Activated T-cell treated with anti-CD3 and anti-CD28 coated beads, Interleukin-2, amount 50 U/mL, for 72 hours (primary cell): ENCODE results near the gene TTC9. TPM values are rescaled to one million over a fixed set of nuclear protein-coding genes. Genes with fewer than 3 reads are reported as not detected.

Source experiments
- ATAC-seq, 2 donors: fragments of 150-1000 bp; cut with Tn5 transposase; replicated peaks in 1 of 2; 2 replicates each; pipeline ENCODE4 v1.10.0; 2021; ENCODE audit warnings: moderate library complexity in 2 of 2, mild to moderate bottlenecking in 1 of 2
- DNase-seq, 2 donors: peaks; one replicate each; pipeline ENCODE4 v3.0.0; 2021 to 2022; ENCODE audit warnings: mixed read lengths in 1 of 2
- H3K27ac Mint-ChIP-seq: one replicate; pipeline ENCODE4 v1.8.0; 2022; ENCODE audit warnings: mild to moderate bottlenecking, moderate library complexity, mixed read lengths
- H3K27me3 Mint-ChIP-seq: one replicate; pipeline ENCODE4 v1.8.0; 2022; ENCODE audit warnings: low read depth, mixed read lengths
- H3K36me3 Mint-ChIP-seq, 2 donors: one replicate each; pipeline ENCODE4 v1.8.0; 2022; ENCODE audit warnings: mixed read lengths in 2 of 2, mild to moderate bottlenecking in 1 of 2; ENCODE audit not compliant: insufficient read depth in 2 of 2
- H3K4me1 Mint-ChIP-seq: one replicate; pipeline ENCODE4 v1.8.0; 2022; ENCODE audit warnings: low read depth, mixed read lengths
- H3K4me3 Mint-ChIP-seq, 2 donors: one replicate each; pipeline ENCODE4 v1.8.0; 2022; ENCODE audit warnings: mild to moderate bottlenecking in 2 of 2, mixed read lengths in 2 of 2, moderate library complexity in 2 of 2
- H3K9me3 Mint-ChIP-seq, 2 donors: one replicate each; pipeline ENCODE4 v1.8.0; 2022; ENCODE audit warnings: mixed read lengths in 2 of 2
- total RNA-seq, 2 donors: library from RNA; stranded (reverse); gene quantifications; one replicate each; pipeline ENCODE4 v1.2.3, GENCODE V29; 2022

Gene TTC9
- total RNA-seq, 2 donors from 2014 or later, result 10.5 to 10.9 TPM

GRCh38 chr14:70622111-70622712 lies 19.5 kb upstream of the TTC9 start:
- H3K4me1 Mint-ChIP-seq, result peaks cover 5% of the 10 kb centered on the region
- no peaks in the 10 kb centered on the region for H3K27me3 Mint-ChIP-seq

GRCh38 chr14:70624972-70625371 lies 16.7 kb upstream of the TTC9 start:
- no peak overlapping the region for H3K4me3 Mint-ChIP-seq
- DNase-seq, result no peak
- H3K4me1 Mint-ChIP-seq, result peaks cover 5% of the 10 kb centered on the region
- no peak for ATAC-seq
- peaks cover 6 to 26% of the 10 kb centered on the region in 2 donors for H3K36me3 Mint-ChIP-seq
- H3K9me3 Mint-ChIP-seq, result peaks cover 2 to 5% of the 10 kb centered on the region in 2 donors
- H3K27me3 Mint-ChIP-seq, result no peaks in the 10 kb centered on the region
- H3K27ac Mint-ChIP-seq, result no peak overlapping the region

More at GRCh38 chr14:70622111-70622712, 19.5 kb upstream of the TTC9 start:
- ATAC-seq (peak; percentile 76), DNase-seq (peak; percentile 54 to 67)
- peaks cover 6 to 22% of the 10 kb centered on the region in 2 donors for H3K36me3 Mint-ChIP-seq
- H3K4me3 Mint-ChIP-seq, result no peak overlapping the region
- no peak overlapping the region for H3K27ac Mint-ChIP-seq
- peaks cover 2 to 5% of the 10 kb centered on the region in 2 donors for H3K9me3 Mint-ChIP-seq

- peaks cover 2 to 7% of the 10 kb centered on the region in 2 donors for H3K36me3 Mint-ChIP-seq
- no peak overlapping the region for H3K27ac Mint-ChIP-seq
- H3K4me3 Mint-ChIP-seq, result no peak overlapping the region
- H3K27me3 Mint-ChIP-seq, result no peaks in the 10 kb centered on the region
- ATAC-seq (no peak), DNase-seq (no peak)
- H3K4me1 Mint-ChIP-seq, result peaks cover 11% of the 10 kb centered on the region
- H3K9me3 Mint-ChIP-seq, result peaks cover 2 to 3% of the 10 kb centered on the region in 2 donors
These were observed 9.8 kb upstream of the TTC9 start for GRCh38 chr14:70631948-70632347.

- peak overlapping the region; percentile 20 for H3K27ac Mint-ChIP-seq
These were observed 5.6 kb upstream of the TTC9 start for GRCh38 chr14:70635971-70636595.

GRCh38 chr14:70638416-70638815 lies 3.3 kb upstream of the TTC9 start:
- Mint-ChIP-seq H3K36me3 (peaks cover 6 to 8% of the 10 kb centered on the region in 2 donors), H3K4me3 (no peak overlapping the region), H3K27me3 (no peaks in the 10 kb centered on the region), H3K9me3 (peaks cover 2 to 3% of the 10 kb centered on the region in 2 donors), H3K4me1 (peaks cover 31% of the 10 kb centered on the region), H3K27ac (no peak overlapping the region)
- ATAC-seq, result no peak
- DNase-seq, result no peak

More at GRCh38 chr14:70635971-70636595, 5.6 kb upstream of the TTC9 start:
- H3K4me1 Mint-ChIP-seq, result peaks cover 26% of the 10 kb centered on the region
- H3K4me3 Mint-ChIP-seq, result peak overlapping the region in 1 of 2 donors; percentile 1
- H3K27me3 Mint-ChIP-seq, result no peaks in the 10 kb centered on the region
- DNase-seq, result no peak
- ATAC-seq, result peak; percentile 76 to 82
- H3K36me3 Mint-ChIP-seq, result peaks cover 2% of the 10 kb centered on the region in 2 donors
- peaks cover 2 to 3% of the 10 kb centered on the region in 2 donors for H3K9me3 Mint-ChIP-seq

GRCh38 chr14:70640938-70641547 lies 673 bp upstream of the TTC9 start:
- peaks cover 50% of the 10 kb centered on the region for H3K4me1 Mint-ChIP-seq
- peak overlapping the region; percentile 90 to 97 for H3K4me3 Mint-ChIP-seq
- peak overlapping the region; percentile 88 for H3K27ac Mint-ChIP-seq
- ATAC-seq (peak; percentile 82 to 83), DNase-seq (peak; percentile 63 to 64)
- no peaks in the 10 kb centered on the region for H3K27me3 Mint-ChIP-seq
- peaks cover 6 to 8% of the 10 kb centered on the region in 2 donors for H3K36me3 Mint-ChIP-seq
- peaks cover 2 to 3% of the 10 kb centered on the region in 2 donors for H3K9me3 Mint-ChIP-seq

- Mint-ChIP-seq H3K4me1 (peaks cover 51% of the 10 kb centered on the region), H3K36me3 (peaks cover 3 to 8% of the 10 kb centered on the region in 2 donors), H3K27ac (peak overlapping the region; percentile 90), H3K9me3 (no peaks in the 10 kb centered on the region), H3K27me3 (no peaks in the 10 kb centered on the region), H3K4me3 (peak overlapping the region; percentile 91 to 95)
- ATAC-seq (peak; percentile 36 to 48), DNase-seq (peak; percentile 45 to 61)
These were observed 853 bp downstream of the TTC9 start for GRCh38 chr14:70642303-70643235.

- no peak for DNase-seq
- no peaks in the 10 kb centered on the region for H3K27me3 Mint-ChIP-seq
- H3K27ac Mint-ChIP-seq, result peak overlapping the region; percentile 90
- H3K4me1 Mint-ChIP-seq, result peaks cover 51% of the 10 kb centered on the region
- peak overlapping the region; percentile 91 to 95 for H3K4me3 Mint-ChIP-seq
- ATAC-seq, result no peak
- peaks cover 3 to 8% of the 10 kb centered on the region in 2 donors for H3K36me3 Mint-ChIP-seq
- H3K9me3 Mint-ChIP-seq, result no peaks in the 10 kb centered on the region
These were observed 2.3 kb downstream of the TTC9 start for GRCh38 chr14:70643967-70644366.

GRCh38 chr14:70645892-70646291 lies 4.2 kb downstream of the TTC9 start:
- no peaks in the 10 kb centered on the region for H3K9me3 Mint-ChIP-seq
- no peaks in the 10 kb centered on the region for H3K27me3 Mint-ChIP-seq
- H3K4me1 Mint-ChIP-seq, result peaks cover 49% of the 10 kb centered on the region
- H3K4me3 Mint-ChIP-seq, result peak overlapping the region in 1 of 2 donors; percentile 72
- H3K27ac Mint-ChIP-seq, result peak overlapping the region; percentile 80
- DNase-seq (no peak), ATAC-seq (no peak)
- H3K36me3 Mint-ChIP-seq, result peaks cover 3 to 9% of the 10 kb centered on the region in 2 donors

- no peak for DNase-seq
- peaks cover 3 to 4% of the 10 kb centered on the region in 2 donors for H3K36me3 Mint-ChIP-seq
These were observed 5.0 kb downstream of the TTC9 start for GRCh38 chr14:70646705-70647104.

GRCh38 chr14:70648346-70648745 lies 6.6 kb downstream of the TTC9 start:
- Mint-ChIP-seq H3K9me3 (no peaks in the 10 kb centered on the region), H3K4me1 (peaks cover 68% of the 10 kb centered on the region)

More at GRCh38 chr14:70646705-70647104, 5.0 kb downstream of the TTC9 start:
- no peaks in the 10 kb centered on the region for H3K27me3 Mint-ChIP-seq
- ATAC-seq, result no peak
- H3K4me1 Mint-ChIP-seq, result peaks cover 54% of the 10 kb centered on the region
- H3K27ac Mint-ChIP-seq, result no peak overlapping the region
- peak overlapping the region; percentile 8 to 72 for H3K4me3 Mint-ChIP-seq
- no peaks in the 10 kb centered on the region for H3K9me3 Mint-ChIP-seq

GRCh38 chr14:70649803-70650202 lies 8.1 kb downstream of the TTC9 start:
- DNase-seq (no peak), ATAC-seq (no peak)
- Mint-ChIP-seq H3K4me1 (peaks cover 68% of the 10 kb centered on the region), H3K36me3 (peaks cover 2 to 8% of the 10 kb centered on the region in 2 donors), H3K4me3 (no peak overlapping the region), H3K27me3 (no peaks in the 10 kb centered on the region), H3K9me3 (no peaks in the 10 kb centered on the region), H3K27ac (peak overlapping the region; percentile 67)

More at GRCh38 chr14:70648346-70648745, 6.6 kb downstream of the TTC9 start:
- Mint-ChIP-seq H3K36me3 (peaks cover 2 to 5% of the 10 kb centered on the region in 2 donors), H3K27me3 (no peaks in the 10 kb centered on the region), H3K4me3 (no peak overlapping the region), H3K27ac (no peak overlapping the region)
- ATAC-seq (no peak), DNase-seq (no peak)
